Activated naive CD8-positive, alpha-beta T cell treated with anti-CD3 and anti-CD28 coated beads, Interleukin-2, amount 10 ng/mL, durations not matched to agents 7 days and 5 days (primary cell): Measurements from ENCODE around the gene TMEM250. TPM values are rescaled to one million over a fixed set of nuclear protein-coding genes. Genes with fewer than 3 reads are reported as not detected.

Experiments
- ATAC-seq: fragments of 150-1000 bp; cut with Tn5 transposase; one replicate; pipeline ENCODE4 v1.10.0; 2021; ENCODE audit warnings: low read depth, moderate library complexity
- POLR2A ChIA-PET: fragments of 350-600 bp; sonication (Branson Sonifier 250); formaldehyde crosslinking; loops from one replicate; lab custom pipeline; 2021; ENCODE audit warnings: antibody characterized with exemption; lab: Charles Lee
- DNase-seq: peaks from one replicate; pipeline ENCODE4 v3.0.0; 2021
- H3K27ac Mint-ChIP-seq: one replicate; pipeline ENCODE4 v1.8.0; 2022; ENCODE audit warnings: mild to moderate bottlenecking, mixed read lengths
- H3K27me3 Mint-ChIP-seq: one replicate; pipeline ENCODE4 v1.8.0; 2022; ENCODE audit warnings: mild to moderate bottlenecking, moderate library complexity, mixed read lengths
- H3K36me3 Mint-ChIP-seq: one replicate; pipeline ENCODE4 v1.8.0; 2021; ENCODE audit warnings: mild to moderate bottlenecking, mixed read lengths
- H3K4me1 Mint-ChIP-seq: one replicate; pipeline ENCODE4 v1.8.0; 2021; ENCODE audit warnings: mixed read lengths
- H3K4me3 Mint-ChIP-seq: one replicate; pipeline ENCODE4 v1.8.0; 2022; ENCODE audit warnings: mild to moderate bottlenecking, moderate library complexity, mixed read lengths
- H3K9me3 Mint-ChIP-seq: one replicate; pipeline ENCODE4 v1.8.0; 2021; ENCODE audit warnings: mixed read lengths
- total RNA-seq, 2 experiments: library from RNA; stranded (reverse); gene quantifications; one replicate each; pipeline ENCODE4 v1.2.3, GENCODE V29; 2021

TMEM250 gene
- total RNA-seq, 2 experiments from 2014 or later = 45.3 to 45.9 TPM

DNA sequence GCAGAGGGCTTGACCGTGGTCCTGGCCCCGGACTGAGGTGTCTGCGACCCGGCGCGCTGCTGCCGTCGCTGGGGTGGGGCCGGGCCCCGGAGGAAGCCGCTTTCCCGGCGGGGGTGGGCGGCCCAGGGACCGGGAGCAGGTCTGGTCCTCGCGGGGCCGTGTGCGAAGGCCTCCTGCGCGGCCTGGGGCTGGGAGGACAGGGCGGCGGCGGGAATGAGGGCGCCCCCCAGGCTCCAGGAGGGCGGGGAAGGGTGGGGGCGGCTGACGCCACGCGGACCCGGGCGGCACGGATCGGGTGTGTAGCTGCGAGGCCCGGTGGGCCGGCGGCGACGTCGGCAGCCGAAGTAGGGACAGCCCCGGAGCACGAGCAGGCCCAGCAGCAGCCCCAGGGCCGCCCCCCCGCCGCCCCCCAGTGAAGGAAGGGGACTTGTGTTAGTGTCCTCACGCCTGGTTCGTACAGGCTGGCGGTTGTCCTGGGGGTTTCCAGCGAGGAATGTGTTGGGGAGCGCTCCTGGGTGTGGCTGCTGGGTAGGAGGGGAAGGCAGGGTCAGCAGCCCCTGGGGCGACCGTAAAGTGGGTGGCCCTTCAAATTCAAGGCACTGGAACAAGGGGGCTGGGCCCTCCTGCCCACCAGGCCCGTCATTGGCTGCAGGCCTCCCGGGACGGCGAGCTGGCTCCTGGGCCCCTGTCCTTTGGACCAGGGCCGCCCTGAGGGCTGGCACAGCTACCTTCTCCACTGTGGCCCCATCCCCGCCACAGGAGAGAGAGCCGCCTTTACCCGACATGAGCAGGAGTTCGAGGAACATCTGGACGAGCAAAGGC is 597 bp upstream of the TMEM250 start:
- Mint-ChIP-seq H3K9me3 (no peaks in the 10 kb centered on the region), H3K36me3 (peaks cover 4% of the 10 kb centered on the region), H3K27ac (peak overlapping the region; percentile 38), H3K27me3 (no peaks in the 10 kb centered on the region), H3K4me1 (peaks cover 8% of the 10 kb centered on the region), H3K4me3 (peak overlapping the region; percentile 76)
- DNase-seq (no peak), ATAC-seq (peak; percentile 1)
- POLR2A ChIA-PET = interaction anchor here (1.0 to 1.5 kb wide), 5 partner anchors 10 to 158 kb away, joined by 3 to 6 read pairs (median 4); partner anchors contain the start of gene UBAC1

DNA sequence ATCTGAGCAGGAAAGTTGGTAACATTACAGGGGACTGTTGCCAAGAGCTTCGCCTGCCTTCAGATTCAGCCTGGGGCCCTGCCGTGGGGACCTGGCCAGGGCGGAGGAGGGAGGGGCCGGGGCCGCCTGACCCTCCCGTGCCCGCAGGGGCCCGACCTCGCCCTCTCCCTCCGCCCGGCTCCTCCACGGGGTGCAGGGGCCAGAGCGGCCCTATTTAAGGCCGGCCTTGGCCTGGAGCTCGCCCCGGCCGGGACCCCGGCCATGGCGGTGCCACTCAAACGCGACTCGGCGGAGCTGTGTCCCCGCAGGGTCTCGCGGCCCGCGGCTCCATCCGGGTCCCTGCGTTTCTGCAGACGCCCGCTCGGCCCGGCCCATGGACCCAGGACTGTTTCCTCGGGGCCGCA is 757 bp downstream of the TMEM250 start:
- no peak for ATAC-seq
- POLR2A ChIA-PET = interaction anchor here (1.3 to 2.1 kb wide), 4 partner anchors 10 to 156 kb away, joined by 5 to 61 read pairs (median 13); partner anchors contain the start of gene UBAC1
- Mint-ChIP-seq H3K27me3 (no peaks in the 10 kb centered on the region), H3K4me1 (peaks cover 19% of the 10 kb centered on the region), H3K27ac (peak overlapping the region; percentile 81), H3K9me3 (no peaks in the 10 kb centered on the region), H3K4me3 (peak overlapping the region; percentile 83), H3K36me3 (peaks cover 8% of the 10 kb centered on the region)
- DNase-seq = no peak

DNA sequence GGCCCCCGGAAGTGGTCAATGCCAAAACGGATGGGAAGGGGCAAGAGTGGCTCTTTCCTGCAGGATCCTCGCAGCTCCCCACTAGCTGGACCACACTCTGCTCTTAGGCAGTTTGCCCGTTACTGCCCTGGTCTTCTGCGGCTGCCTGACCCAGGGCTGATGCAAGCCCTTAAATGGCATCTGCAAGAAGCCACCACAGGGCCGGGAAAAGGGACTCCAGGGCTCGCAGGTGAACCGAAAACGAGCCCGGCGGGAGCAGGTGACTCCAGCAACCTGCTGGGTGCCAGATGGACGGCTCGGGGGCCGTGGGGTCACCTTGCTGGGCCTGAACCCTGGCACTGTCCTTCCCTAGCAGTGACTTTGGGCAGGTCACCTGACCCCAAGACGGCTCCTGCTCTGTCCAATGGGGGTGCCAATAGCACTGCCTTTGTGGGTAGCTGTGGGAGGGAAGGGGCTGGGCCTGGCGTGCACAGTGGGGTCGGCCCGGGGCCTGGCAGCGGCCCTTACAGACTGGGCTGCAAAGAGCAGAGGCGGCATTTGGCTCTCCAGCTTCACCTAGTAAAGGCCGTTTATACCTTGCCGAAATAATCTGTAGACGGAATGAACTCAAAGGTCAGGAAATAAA is 1.3 kb downstream of the TMEM250 start:
- Mint-ChIP-seq H3K4me1 (peaks cover 22% of the 10 kb centered on the region), H3K27me3 (no peaks in the 10 kb centered on the region), H3K9me3 (no peaks in the 10 kb centered on the region), H3K27ac (peak overlapping the region; percentile 81), H3K36me3 (peaks cover 8% of the 10 kb centered on the region), H3K4me3 (peak overlapping the region; percentile 83)
- ATAC-seq (no peak), DNase-seq (peak; percentile 55)
- POLR2A ChIA-PET = interaction anchor here (1.3 to 2.1 kb wide), 4 partner anchors 10 to 156 kb away, joined by 5 to 61 read pairs (median 13); partner anchors contain the start of gene UBAC1

DNA sequence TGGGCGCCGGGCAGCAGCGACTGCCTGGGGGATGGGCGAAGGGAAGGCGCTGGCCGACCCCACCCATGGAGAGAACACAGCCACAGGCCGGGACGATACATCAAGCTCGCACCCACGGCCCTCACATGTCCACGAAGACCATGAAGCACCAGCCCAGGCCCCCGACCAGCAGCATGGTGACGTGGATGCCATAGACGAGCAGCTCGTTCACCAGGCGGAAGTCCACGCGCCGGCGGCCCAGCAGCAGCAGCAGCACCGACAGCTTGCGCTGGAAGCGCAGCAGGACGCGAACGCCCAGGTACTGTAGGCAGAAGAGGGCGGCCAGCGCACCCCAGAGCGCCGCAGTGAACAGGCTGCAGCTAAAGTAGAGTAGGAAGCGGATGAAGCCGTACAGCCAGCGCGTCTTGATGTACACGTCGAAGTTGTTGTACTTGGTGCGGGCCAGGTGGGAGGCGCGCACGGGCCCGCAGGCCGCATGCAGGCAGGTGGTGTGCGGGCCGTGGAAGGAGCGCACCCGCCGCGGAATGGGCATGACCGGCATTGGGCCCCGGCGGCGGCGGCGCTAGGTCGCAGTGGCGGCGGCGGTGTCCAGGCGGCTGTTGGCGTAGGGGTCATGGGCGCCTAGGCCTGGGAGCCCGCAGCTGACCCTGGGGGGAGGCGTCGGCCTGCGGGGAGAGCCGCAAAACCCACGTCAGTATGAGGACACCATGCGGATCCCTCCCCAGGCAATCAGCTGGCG is 2.1 kb downstream of the TMEM250 start:
- no peaks in the 10 kb centered on the region for H3K27me3 Mint-ChIP-seq
- no peak overlapping the region for H3K4me3 Mint-ChIP-seq
- POLR2A ChIA-PET = interaction anchor here (2.0 to 2.1 kb wide), 2 partner anchors 23 to 26 kb away, joined by 9 to 17 read pairs; no protein-coding TSS in a partner anchor
- ATAC-seq = no peak
- H3K4me1 Mint-ChIP-seq = peaks cover 26% of the 10 kb centered on the region
- H3K36me3 Mint-ChIP-seq = peaks cover 9% of the 10 kb centered on the region
- no peak overlapping the region for H3K27ac Mint-ChIP-seq
- DNase-seq = no peak
- H3K9me3 Mint-ChIP-seq = no peaks in the 10 kb centered on the region

DNA sequence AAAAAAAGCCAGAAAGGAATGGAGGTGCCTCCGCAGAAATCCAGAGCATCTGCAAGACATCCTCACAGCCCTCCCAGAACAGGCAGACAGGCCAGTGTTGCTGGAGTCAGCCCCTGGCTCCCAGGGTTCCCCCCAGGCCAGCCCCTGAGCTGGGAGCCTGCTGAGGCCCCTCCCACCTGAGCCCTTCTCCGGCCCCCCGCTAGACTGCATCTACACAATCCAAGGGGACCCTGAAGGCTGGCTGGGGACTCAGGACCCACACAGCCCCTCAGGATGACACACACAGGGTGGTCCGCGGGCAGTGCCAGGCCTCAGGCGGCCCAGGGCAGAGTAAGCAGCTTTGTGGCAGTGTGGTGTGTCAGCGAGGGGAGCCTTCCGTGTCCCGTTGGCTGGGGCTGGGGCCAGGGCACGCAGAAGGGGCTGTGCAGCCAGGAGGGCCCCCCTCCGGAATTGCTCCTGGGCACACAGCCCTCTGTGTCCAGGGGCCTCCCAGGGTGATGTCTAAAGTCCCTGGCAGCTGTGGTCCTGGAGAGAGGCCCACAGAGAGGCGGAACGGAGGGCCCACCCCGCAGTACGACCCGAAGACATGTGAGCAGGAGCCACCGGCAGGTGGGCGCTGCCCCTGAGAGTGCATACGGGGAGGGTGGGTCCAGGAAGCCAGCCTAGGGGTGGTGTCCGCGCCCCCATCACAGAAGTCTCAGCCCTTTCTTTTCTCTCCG is 2.9 kb downstream of the TMEM250 start:
- Mint-ChIP-seq H3K4me3 (no peak overlapping the region), H3K36me3 (peaks cover 9% of the 10 kb centered on the region), H3K9me3 (no peaks in the 10 kb centered on the region), H3K27me3 (no peaks in the 10 kb centered on the region), H3K27ac (no peak overlapping the region), H3K4me1 (peaks cover 26% of the 10 kb centered on the region)
- DNase-seq (no peak), ATAC-seq (no peak)
- POLR2A ChIA-PET = no interaction called here

DNA sequence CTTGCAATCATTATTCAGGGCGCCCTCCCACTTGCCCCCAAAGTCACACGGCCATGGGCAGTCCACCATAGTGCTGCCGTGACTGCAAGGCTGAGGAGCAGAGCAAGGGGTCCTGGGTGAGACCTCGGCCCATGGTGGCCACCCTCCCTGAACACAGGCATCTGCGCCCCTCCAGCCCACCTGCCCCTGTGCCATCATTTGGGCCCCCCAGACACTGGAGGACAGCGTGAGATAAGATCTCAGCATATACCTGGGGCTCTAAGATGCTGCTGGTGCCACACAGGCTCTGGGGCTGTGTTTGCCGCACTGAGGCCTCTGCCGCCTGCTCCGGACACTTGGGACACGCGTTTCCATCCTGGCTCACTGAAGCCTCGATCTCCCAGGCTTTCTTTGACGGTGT is 3.5 kb downstream of the TMEM250 start:
- ATAC-seq (no peak), DNase-seq (no peak)
- POLR2A ChIA-PET = interaction anchor here (1.1 kb wide), 1 partner anchor 9 kb away, joined by 3 read pairs; no protein-coding TSS in a partner anchor
- Mint-ChIP-seq H3K4me1 (peaks cover 26% of the 10 kb centered on the region), H3K27me3 (no peaks in the 10 kb centered on the region), H3K27ac (peak overlapping the region; percentile 70), H3K4me3 (no peak overlapping the region), H3K9me3 (no peaks in the 10 kb centered on the region), H3K36me3 (peaks cover 9% of the 10 kb centered on the region)

DNA sequence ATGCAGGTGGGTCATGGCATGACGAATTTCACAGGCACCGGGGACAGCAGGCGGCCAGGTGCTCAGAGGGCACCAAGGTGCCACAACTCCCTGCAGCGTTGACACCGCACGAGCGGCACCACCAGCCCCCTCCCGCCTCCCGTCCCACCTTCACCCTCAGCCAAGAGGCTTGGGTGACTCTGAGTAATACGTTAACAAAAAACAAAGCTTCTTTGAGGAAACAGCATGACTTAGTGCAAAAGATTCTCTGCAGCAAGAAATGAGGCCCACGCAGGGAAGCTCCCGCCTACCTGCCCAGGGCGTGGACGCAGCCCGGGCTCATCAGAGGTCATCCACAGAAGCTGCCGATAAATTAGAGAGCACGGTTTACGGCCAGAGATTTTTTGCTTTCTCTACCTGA is 4.1 kb downstream of the TMEM250 start:
- ATAC-seq = no peak
- no peak for DNase-seq
- no peak overlapping the region for H3K4me3 Mint-ChIP-seq
- H3K9me3 Mint-ChIP-seq = no peaks in the 10 kb centered on the region
- H3K27ac Mint-ChIP-seq = peak overlapping the region; percentile 70
- H3K4me1 Mint-ChIP-seq = peaks cover 22% of the 10 kb centered on the region
- peaks cover 9% of the 10 kb centered on the region for H3K36me3 Mint-ChIP-seq
- POLR2A ChIA-PET = interaction anchor here (1.1 kb wide), 1 partner anchor 8 kb away, joined by 3 read pairs; no protein-coding TSS in a partner anchor
- H3K27me3 Mint-ChIP-seq = no peaks in the 10 kb centered on the region

DNA sequence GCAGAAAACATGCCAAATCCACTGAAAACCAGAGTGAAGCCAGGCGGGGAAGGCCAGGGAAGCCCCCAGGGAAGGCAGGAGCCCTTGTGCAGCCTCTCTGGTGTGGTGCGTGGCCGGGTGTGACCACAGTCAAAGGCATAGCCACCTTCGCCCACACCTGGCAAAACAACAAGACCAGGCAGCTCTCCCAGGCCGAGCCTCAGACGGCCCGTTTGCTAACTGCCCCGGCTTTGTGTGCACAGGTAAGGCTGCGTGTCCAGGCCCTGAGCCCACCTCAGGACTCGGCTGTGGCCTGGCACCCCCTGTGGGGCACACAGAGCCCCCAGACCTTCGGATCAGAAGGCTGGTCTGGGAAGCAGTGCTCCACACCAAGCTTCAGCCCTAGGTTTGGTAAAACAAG is 6.1 kb downstream of the TMEM250 start:
- H3K4me3 Mint-ChIP-seq = peak overlapping the region; percentile 72
- no peaks in the 10 kb centered on the region for H3K27me3 Mint-ChIP-seq
- no peak for DNase-seq
- peaks cover 27% of the 10 kb centered on the region for H3K4me1 Mint-ChIP-seq
- H3K9me3 Mint-ChIP-seq = no peaks in the 10 kb centered on the region
- ATAC-seq = no peak
- POLR2A ChIA-PET = interaction anchor here (8.4 kb wide), 1 partner anchor 15 kb away, joined by 164 read pairs; the partner anchor contains the start of gene NACC2
- peak overlapping the region; percentile 96 for H3K27ac Mint-ChIP-seq
- peaks cover 9% of the 10 kb centered on the region for H3K36me3 Mint-ChIP-seq

DNA sequence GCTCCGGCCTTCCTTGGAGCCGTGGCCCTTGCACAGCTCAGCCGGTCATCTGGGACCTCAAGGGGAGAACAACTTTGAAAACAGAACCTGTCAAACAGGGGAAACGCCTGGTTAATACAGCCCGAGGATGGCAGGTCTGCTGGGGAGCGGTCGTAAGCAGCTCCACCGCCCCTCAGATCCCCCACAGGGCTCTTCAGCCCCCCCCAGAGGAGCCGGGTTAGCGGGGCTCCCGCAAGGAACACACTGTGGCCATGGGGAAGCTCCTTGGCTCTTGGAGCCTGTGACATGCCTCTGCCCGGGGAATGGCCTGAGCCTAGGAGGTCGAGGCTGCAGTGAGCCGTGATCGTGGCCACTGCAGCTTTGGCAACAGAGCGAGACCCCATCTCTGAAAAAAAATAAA is 6.8 kb downstream of the TMEM250 start:
- peaks cover 9% of the 10 kb centered on the region for H3K36me3 Mint-ChIP-seq
- no peaks in the 10 kb centered on the region for H3K27me3 Mint-ChIP-seq
- peak overlapping the region; percentile 93 for H3K4me3 Mint-ChIP-seq
- H3K9me3 Mint-ChIP-seq = no peaks in the 10 kb centered on the region
- peak overlapping the region; percentile 96 for H3K27ac Mint-ChIP-seq
- POLR2A ChIA-PET = interaction anchor here (8.4 kb wide), 1 partner anchor 14 kb away, joined by 164 read pairs; the partner anchor contains the start of gene NACC2
- DNase-seq (no peak), ATAC-seq (no peak)
- peaks cover 33% of the 10 kb centered on the region for H3K4me1 Mint-ChIP-seq

DNA sequence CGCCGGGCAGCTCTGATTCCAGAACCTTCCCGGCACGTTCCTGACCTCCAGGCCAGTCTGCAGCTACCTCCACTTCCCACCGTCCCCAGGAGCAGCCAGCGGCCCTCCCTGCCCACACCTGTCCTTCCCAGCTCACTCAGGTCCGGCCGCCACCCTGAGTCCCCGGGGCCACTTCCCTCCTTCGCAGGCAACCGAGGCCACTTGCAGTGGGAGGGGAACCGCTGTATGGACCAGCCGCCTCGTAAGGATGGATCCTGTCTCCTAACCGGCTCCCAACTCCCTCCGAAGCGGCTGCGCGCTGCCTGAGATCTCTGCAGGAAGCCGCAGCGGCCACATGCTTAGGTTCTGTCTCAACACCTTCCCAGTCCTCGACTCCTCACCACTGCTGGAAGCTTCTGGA is 7.5 kb downstream of the TMEM250 start:
- POLR2A ChIA-PET = interaction anchor here (8.4 kb wide), 1 partner anchor 13 kb away, joined by 164 read pairs; the partner anchor contains the start of gene NACC2
- Mint-ChIP-seq H3K4me1 (peaks cover 37% of the 10 kb centered on the region), H3K27ac (peak overlapping the region; percentile 80), H3K36me3 (peaks cover 9% of the 10 kb centered on the region), H3K27me3 (no peaks in the 10 kb centered on the region), H3K9me3 (no peaks in the 10 kb centered on the region), H3K4me3 (peak overlapping the region; percentile 93)
- DNase-seq (no peak), ATAC-seq (no peak)

DNA sequence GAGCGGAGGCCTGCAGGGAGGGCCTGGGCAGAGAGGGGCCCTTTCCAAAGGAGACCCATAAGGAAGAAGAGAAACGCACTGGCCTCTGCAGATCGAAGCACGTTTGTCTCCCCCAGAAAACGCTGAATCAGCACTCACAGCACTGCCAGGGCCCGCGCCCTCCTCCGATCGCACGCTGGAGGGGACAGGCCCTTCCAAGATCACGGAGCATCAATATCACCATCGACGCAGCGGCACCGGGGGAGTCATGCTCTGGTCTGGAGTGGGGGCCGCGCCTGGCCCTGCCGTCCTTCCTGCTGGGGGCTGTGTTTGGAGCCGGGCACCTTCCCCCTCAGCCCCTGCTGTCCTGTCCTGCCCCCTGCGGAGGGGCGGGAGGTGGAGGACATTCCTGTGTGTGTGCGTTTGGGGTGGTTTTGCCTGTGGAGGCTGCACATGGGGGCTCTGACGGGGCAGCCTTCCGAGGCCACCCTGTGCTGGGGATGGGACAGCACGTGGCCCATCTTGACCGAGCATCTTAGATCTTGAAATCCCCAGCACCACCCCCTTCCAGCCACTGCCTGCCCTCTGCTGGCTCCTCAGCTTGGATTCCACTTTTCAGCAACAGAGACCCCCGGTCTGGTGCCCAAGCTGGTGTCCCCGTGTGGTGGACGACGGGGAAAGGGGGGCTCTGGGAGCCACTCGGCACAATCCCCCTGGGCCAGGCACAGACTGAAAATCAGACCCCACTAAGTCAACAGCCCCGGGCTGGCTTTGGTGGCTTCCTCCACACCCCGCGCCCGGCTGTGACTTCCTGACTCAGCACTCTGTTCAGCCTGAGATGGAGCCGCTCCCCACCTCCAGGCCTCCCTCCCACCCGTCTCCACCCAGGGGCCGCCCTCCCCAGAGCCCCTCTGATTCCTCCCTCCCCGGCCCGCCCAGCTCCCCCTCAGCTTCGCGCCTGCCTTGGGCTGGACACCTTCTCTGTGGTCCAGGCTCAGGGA is 8.3 kb downstream of the TMEM250 start:
- peak; percentile 2 for ATAC-seq
- Mint-ChIP-seq H3K36me3 (peaks cover 9% of the 10 kb centered on the region), H3K4me1 (peaks cover 42% of the 10 kb centered on the region), H3K9me3 (no peaks in the 10 kb centered on the region), H3K4me3 (peak overlapping the region; percentile 93), H3K27ac (peak overlapping the region; percentile 89), H3K27me3 (no peaks in the 10 kb centered on the region)
- DNase-seq = peak; percentile 59
- POLR2A ChIA-PET = interaction anchor here (0.7 to 8.4 kb wide), 5 partner anchors 8 to 293 kb away, joined by 3 to 164 read pairs (median 8); partner anchors contain the start of genes NACC2 and TMEM250
